GM23338 (cell line): ENCODE data around the gene ABHD6. TPM values are rescaled to one million over a fixed set of nuclear protein-coding genes. Genes with fewer than 3 reads are reported as not detected.

Experiments used
- ATAC-seq: fragments of 200-7000 bp; cut with Tn5 transposase; 3 replicates; pipeline ENCODE4 v1.9.1; 2020
- DNase-seq: peaks from one replicate; pipeline ENCODE4 v3.0.0-alpha.2; 2015; ENCODE audit warnings: low spot score
- H2AFZ ChIP-seq: fragments of 200-600 bp; sonication (generic); 2 replicates; pipeline ENCODE4 v1.8.0; 2016; ENCODE audit warnings: antibody characterized with exemption, mild to moderate bottlenecking, moderate library complexity
- H3F3A ChIP-seq: fragments of 200-600 bp; sonication (generic); replicated peaks from 2 replicates; pipeline ENCODE4 v1.8.0; 2017; ENCODE audit warnings: antibody characterized with exemption, mixed run types, low read depth
- H3K27ac ChIP-seq: fragments of 200-600 bp; sonication (generic); 2 replicates; pipeline ENCODE4 v1.6.1; 2016; ENCODE audit warnings: low read depth
- H3K27me3 ChIP-seq: fragments of 200-600 bp; sonication (generic); 2 replicates; pipeline ENCODE4 v1.8.0; 2016; ENCODE audit warnings: mild to moderate bottlenecking, mixed run types, moderate library complexity; ENCODE audit not compliant: insufficient read depth
- H3K36me3 ChIP-seq: fragments of 200-600 bp; sonication (generic); 2 replicates; pipeline ENCODE4 v1.8.0; 2016; ENCODE audit warnings: mild to moderate bottlenecking; ENCODE audit not compliant: insufficient read depth
- H3K4me1 ChIP-seq: fragments of 200-600 bp; sonication (generic); 2 replicates; pipeline ENCODE4 v1.8.0; 2016; ENCODE audit warnings: mild to moderate bottlenecking, moderate library complexity; ENCODE audit not compliant: insufficient read depth
- H3K4me2 ChIP-seq: fragments of 200-600 bp; sonication (generic); 2 replicates; pipeline ENCODE4 v1.7.1; 2017; ENCODE audit warnings: mixed run types
- H3K4me3 ChIP-seq: fragments of 200-600 bp; sonication (generic); 2 replicates; pipeline ENCODE4 v1.6.1; 2016; ENCODE audit warnings: mixed run types
- H3K79me2 ChIP-seq: fragments of 200-600 bp; sonication (generic); replicated peaks from 2 replicates; pipeline ENCODE4 v1.8.0; 2017; ENCODE audit warnings: mild to moderate bottlenecking; ENCODE audit not compliant: insufficient read depth
- H3K9me2 ChIP-seq: fragments of 200-600 bp; sonication (generic); 2 replicates; pipeline ENCODE4 v1.8.0; 2017; ENCODE audit not compliant: insufficient read depth
- H4K20me1 ChIP-seq: fragments of 200-600 bp; sonication (generic); replicated peaks from 2 replicates; pipeline ENCODE4 v1.8.0; 2017; ENCODE audit warnings: mild to moderate bottlenecking; ENCODE audit not compliant: insufficient read depth
- H3K27ac Mint-ChIP-seq: 2 replicates; pipeline ENCODE4 v1.8.0; 2020; ENCODE audit warnings: inconsistent platforms, mild to moderate bottlenecking, moderate library complexity, mixed read lengths
- H3K27me3 Mint-ChIP-seq: 3 replicates; pipeline ENCODE4 v1.8.0; 2022; ENCODE audit warnings: low read depth, mild to moderate bottlenecking, moderate library complexity, mixed read lengths, inconsistent platforms; ENCODE audit not compliant: insufficient read depth, poor library complexity
- H3K36me3 Mint-ChIP-seq: 3 replicates; pipeline ENCODE4 v1.8.0; 2021; ENCODE audit warnings: low read depth, mild to moderate bottlenecking, inconsistent platforms, moderate library complexity, mixed read lengths
- H3K4me1 Mint-ChIP-seq: 3 replicates; pipeline ENCODE4 v1.8.0; 2020; ENCODE audit warnings: mild to moderate bottlenecking, inconsistent platforms, mixed read lengths
- H3K4me3 Mint-ChIP-seq: 3 replicates; pipeline ENCODE4 v1.8.0; 2021; ENCODE audit warnings: moderate library complexity, mild to moderate bottlenecking, inconsistent platforms, mixed read lengths
- H3K9me3 Mint-ChIP-seq: 3 replicates; pipeline ENCODE4 v1.8.0; 2020; ENCODE audit warnings: moderate library complexity, mild to moderate bottlenecking, inconsistent platforms, mixed read lengths
- CTCF ChIP-seq, 2 experiments: fragments of 200-600 bp in 1 of 2; sonication (generic) in 1 of 2; conservative IDR thresholded peaks; 2 replicates each; pipeline versions ENCODE4 v1.5.1 to v1.6.1; 2016 to 2017; ENCODE audit warnings: antibody characterized with exemption in 2 of 2, low read depth in 2 of 2, mild to moderate bottlenecking in 2 of 2, moderate library complexity in 1 of 2
- EZH2 ChIP-seq: fragments of 200-600 bp; sonication (generic); IDR thresholded peaks from one replicate; pipeline ENCODE4 v1.8.0; 2017; ENCODE audit warnings: antibody characterized with exemption, mild to moderate bottlenecking, low read depth; ENCODE audit not compliant: unreplicated experiment
- EZH2phosphoT487 ChIP-seq: fragments of 200-600 bp; sonication (generic); IDR thresholded peaks from one replicate; pipeline ENCODE4 v1.8.1; 2018; ENCODE audit warnings: antibody characterized with exemption; ENCODE audit not compliant: unreplicated experiment
- JUNB ChIP-seq: IDR thresholded peaks from one replicate; pipeline ENCODE4 v1.6.1; 2016; ENCODE audit warnings: antibody characterized with exemption; ENCODE audit not compliant: unreplicated experiment
- NANOG ChIP-seq: IDR thresholded peaks from 2 replicates; pipeline ENCODE4 v1.6.1; 2016; ENCODE audit warnings: antibody characterized with exemption, borderline replicate concordance
- ZNF114 ChIP-seq: fragments of 250-450 bp; sonication (Bioruptor Pico); IDR thresholded peaks from 2 replicates; pipeline ENCODE4 v1.5.0; 2020; ENCODE audit warnings: mild to moderate bottlenecking, moderate library complexity
- ZNF331 ChIP-seq: fragments of 250-450 bp; sonication (Bioruptor Pico); IDR thresholded peaks from 2 replicates; pipeline ENCODE4 v1.5.0; 2020; ENCODE audit warnings: low read depth, mild to moderate bottlenecking, moderate library complexity
- ZNF462 ChIP-seq: fragments of 250-450 bp; sonication (Bioruptor Pico); IDR thresholded peaks from 2 replicates; pipeline ENCODE4 v1.5.0; 2020; ENCODE audit warnings: mild to moderate bottlenecking, moderate library complexity
- polyA plus RNA-seq: library from polyadenylated mRNA; unstranded; fragments of >200 nt; fragmentation: Nextera tagmentation; extraction: Ambion mirVana; gene quantifications from 2 replicates; pipeline ENCODE4 v1.2.1, GENCODE V29; 2016
- total RNA-seq: library from RNA; depleted of rRNA; stranded (reverse); fragments of >200 nt; shearing (Covaris generic); gene quantifications from 2 replicates; pipeline ENCODE4 v1.2.3, GENCODE V29; 2014

The ABHD6 gene
- total and polyA plus RNA-seq, 2 experiments from 2014 or later: 3.7 to 5.5 TPM

GRCh38 chr3:58190291-58190690, 47.3 kb upstream of the ABHD6 start:
- Histone ChIP-seq H3K4me2 (no peak overlapping the region), H3K4me3 (no peak overlapping the region), H3K79me2 (no peaks in the 10 kb centered on the region), H3K36me3 (no peaks in the 10 kb centered on the region), H3K27ac (no peak overlapping the region), H4K20me1 (no peaks in the 10 kb centered on the region), H3K9me2 (no peaks in the 10 kb centered on the region), H3K4me1 (peaks cover 11% of the 10 kb centered on the region; the same call in 1 of the 2 replicates), H2AFZ (peak overlapping the region; percentile 38; the same call in 1 of the 2 replicates), H3K27me3 (no peaks in the 10 kb centered on the region), H3F3A (no peaks in the 10 kb centered on the region)
- ATAC-seq (no peak), DNase-seq (no peak)
- H3K27ac Mint-ChIP-seq: no peak overlapping the region
- TF ChIP-seq NANOG: no peak
- TF ChIP-seq EZH2: no peak
- TF ChIP-seq ZNF114: no peak
- TF ChIP-seq ZNF462 (CRISPR knock-in tag): no peak
- TF ChIP-seq EZH2phosphoT487: no peak
- TF ChIP-seq CTCF (conservative IDR thresholded peaks at IDR 0.05; ENCODE audit: low read depth in 2 of 2): no peak
- no peak for TF ChIP-seq JUNB
- no peak for TF ChIP-seq ZNF331 (CRISPR knock-in tag)
- no peaks in the 10 kb centered on the region for H3K36me3 Mint-ChIP-seq
- peaks cover 17% of the 10 kb centered on the region for H3K4me1 Mint-ChIP-seq
- H3K9me3 Mint-ChIP-seq: no peaks in the 10 kb centered on the region
- H3K27me3 Mint-ChIP-seq: peaks cover 1% of the 10 kb centered on the region
- no peak overlapping the region for H3K4me3 Mint-ChIP-seq
